Measurements from ENCODE around the gene DHRS2.
"Not testable (repeated sequence)": the region's sequence is repeated elsewhere in the genome, so short reads cannot be mapped to it uniquely, and the experiment has no call there.

DNA sequence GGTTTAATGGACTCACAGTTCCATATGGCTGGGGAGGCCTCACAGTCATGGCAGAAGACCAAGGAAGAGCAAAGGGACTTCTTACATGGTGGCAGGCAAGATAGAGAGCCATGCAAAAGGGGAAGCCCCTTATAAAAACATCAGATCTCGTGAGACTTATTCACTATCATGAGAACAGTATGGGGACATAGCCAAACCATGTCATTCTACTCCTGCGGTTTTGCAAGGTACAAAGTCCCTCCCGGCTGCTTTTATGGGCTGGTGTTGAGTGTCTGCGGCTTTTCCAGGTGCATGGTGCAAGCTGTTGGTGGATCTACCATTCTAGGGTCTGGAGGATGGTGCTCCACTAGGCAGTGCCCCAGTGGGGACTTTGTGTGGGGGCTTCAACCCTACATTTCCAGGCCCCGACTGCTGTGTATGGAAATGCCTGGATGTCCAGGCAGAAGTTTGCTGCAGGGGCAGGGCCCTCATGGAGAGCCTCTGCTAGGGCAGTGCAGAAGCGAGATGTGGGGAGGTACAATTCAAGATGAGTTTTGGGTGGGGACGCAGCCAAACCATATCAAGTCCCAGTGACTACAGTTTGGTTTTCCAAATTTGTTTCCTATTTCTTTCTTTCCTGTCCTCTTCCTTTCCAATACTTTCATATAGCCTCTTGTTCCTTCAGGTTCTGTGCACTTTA lies 26.6 kb upstream of the DHRS2 start:
- TF ChIP-seq CTCF (optimal IDR thresholded peaks at IDR 0.05 in 1 of 3, IDR thresholded peaks at IDR 0.05 in 1 of 3, conservative IDR thresholded peaks at IDR 0.05 in 1 of 3; ENCODE audit: extremely low read depth in 1 of 3, insufficient read depth in 2 of 3, low read length in 3 of 3); EZH2 (IDR thresholded peaks at IDR 0.05; ENCODE audit: low read length): not testable (repeated sequence)

Data from keratinocyte (primary cell).